Upper lobe of left lung (tissue), 4 donors: Measurements from ENCODE around the gene ZNF668.
"Not testable (repeated sequence)": the region's sequence is repeated elsewhere in the genome, so short reads cannot be mapped to it uniquely, and the experiment has no call there.

ENCODE experiments used
- EP300 ChIP-seq, 4 donors: sonication (generic); formaldehyde crosslinking; IDR thresholded peaks; one replicate each; pipeline ENCODE4 v1.5.1; 2017; ENCODE audit warnings: antibody characterized with exemption in 4 of 4, control low read depth in 2 of 4
- POLR2A ChIP-seq, 4 donors: fragments of 450-650 bp; IDR thresholded peaks; one replicate each; pipeline ENCODE4 v1.5.1; 2016 to 2017; ENCODE audit warnings: antibody characterized with exemption in 4 of 4, mild to moderate bottlenecking in 2 of 4
- POLR2AphosphoS5 ChIP-seq, 2 donors: sonication (generic); formaldehyde crosslinking; IDR thresholded peaks; one replicate each; pipeline ENCODE4 v1.5.1; 2017; ENCODE audit warnings: antibody characterized with exemption in 2 of 2
- TF ChIP-seq, protein P1 (sequence below), 6 experiments: fragments of 450-650 bp in 4 of 6; fragments of 200-600 bp in 2 of 6; sonication (generic) in 2 of 6; IDR thresholded peaks; one replicate each; pipeline ENCODE4 v1.5.1; 2016 to 2019; ENCODE audit warnings: antibody characterized with exemption in 6 of 6

DNA sequence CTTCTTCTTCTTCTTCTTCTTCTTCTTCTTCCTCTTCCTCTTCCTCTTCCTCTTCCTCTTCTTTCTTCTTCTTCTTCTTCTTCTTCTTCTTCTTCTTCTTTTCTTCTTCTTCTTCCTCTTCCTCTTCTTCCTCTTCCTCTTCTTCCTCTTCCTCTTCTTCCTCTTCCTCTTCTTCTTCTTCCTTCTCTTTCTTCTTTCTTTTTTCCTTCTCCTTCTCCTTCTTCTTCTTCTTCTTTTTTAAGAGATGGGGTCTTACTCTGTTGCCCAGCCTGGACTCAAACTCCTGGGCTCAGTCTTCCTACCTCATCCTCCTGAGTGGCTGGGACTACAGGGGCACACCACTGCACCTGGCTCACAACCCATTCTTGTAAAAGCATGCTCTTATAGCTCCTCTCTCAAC lies 60.7 kb downstream of the ZNF668 start:
- TF ChIP-seq, protein P1, sequence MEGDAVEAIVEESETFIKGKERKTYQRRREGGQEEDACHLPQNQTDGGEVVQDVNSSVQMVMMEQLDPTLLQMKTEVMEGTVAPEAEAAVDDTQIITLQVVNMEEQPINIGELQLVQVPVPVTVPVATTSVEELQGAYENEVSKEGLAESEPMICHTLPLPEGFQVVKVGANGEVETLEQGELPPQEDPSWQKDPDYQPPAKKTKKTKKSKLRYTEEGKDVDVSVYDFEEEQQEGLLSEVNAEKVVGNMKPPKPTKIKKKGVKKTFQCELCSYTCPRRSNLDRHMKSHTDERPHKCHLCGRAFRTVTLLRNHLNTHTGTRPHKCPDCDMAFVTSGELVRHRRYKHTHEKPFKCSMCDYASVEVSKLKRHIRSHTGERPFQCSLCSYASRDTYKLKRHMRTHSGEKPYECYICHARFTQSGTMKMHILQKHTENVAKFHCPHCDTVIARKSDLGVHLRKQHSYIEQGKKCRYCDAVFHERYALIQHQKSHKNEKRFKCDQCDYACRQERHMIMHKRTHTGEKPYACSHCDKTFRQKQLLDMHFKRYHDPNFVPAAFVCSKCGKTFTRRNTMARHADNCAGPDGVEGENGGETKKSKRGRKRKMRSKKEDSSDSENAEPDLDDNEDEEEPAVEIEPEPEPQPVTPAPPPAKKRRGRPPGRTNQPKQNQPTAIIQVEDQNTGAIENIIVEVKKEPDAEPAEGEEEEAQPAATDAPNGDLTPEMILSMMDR (IDR thresholded peaks at IDR 0.05), result not testable (repeated sequence)
- not testable (repeated sequence) for TF ChIP-seq EP300, POLR2AphosphoS5, POLR2A (IDR thresholded peaks at IDR 0.05)
